Activated CD4-positive, alpha-beta T cell treated with anti-CD3 and anti-CD28 coated beads, Interleukin-2, Interleukin-6, amounts not matched to agents 100 ng/mL and 50 ng/mL, durations not matched to agents 16 hours and 8 hours (primary cell): ENCODE results near the gene FXYD1.
A peak's percentile ranks its signal among the peaks of the same experiment; 100 is the strongest.
"Not testable (repeated sequence)": the region's sequence is repeated elsewhere in the genome, so short reads cannot be mapped to it uniquely, and the experiment has no call there.

Experiments used
- DNase-seq: peaks from one replicate; pipeline ENCODE4 v3.0.0-alpha.2; 2020

Gene FXYD1

DNA sequence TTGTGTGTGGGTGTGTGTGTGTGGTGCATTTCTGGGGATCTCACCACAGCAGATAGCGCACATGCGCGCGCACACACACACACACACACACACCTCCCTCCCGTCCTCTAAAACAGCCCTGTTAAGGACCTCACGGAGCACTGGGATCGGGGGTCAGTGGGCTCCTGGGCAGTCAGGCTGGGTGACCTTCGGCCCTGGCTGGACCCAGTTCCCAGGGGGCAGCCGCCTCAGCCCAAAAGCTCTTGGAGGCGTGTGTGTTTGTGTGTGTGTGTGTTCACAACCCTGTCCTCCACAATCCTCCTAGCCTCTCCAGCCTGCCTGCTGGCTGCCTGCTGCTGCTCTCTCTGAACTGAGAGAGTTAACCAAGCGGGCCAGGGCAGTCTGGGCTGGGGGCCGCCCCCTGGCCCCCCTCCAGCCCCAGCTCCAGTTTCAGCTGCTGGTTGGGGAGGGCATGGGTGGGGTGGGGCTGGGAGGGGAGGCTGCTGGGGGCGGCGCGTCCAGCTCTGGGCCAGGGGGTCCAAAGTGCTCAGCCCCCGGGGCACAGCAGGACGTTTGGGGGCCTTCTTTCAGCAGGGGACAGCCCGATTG lies at the start of gene FXYD1:
FXYD1 (plus strand) TSS at position 520 of the 588 bp plus-strand sequence. CDS start 1,256 bp downstream, outside the sequence.
- no peak for DNase-seq

- DNase-seq = no peak
Observed at GRCh38 chr19:35089554-35089953, 49.1 kb upstream of the FXYD1 start.

- no peak for DNase-seq
Observed at GRCh38 chr19:35090160-35090505, 48.5 kb upstream of the FXYD1 start.

GRCh38 chr19:35090506-35091214 lies 48.0 kb upstream of the FXYD1 start:
- DNase-seq = peak; percentile 54

GRCh38 chr19:35093430-35093829 lies 45.2 kb upstream of the FXYD1 start:
- DNase-seq = no peak

GRCh38 chr19:35093941-35094647 lies 44.5 kb upstream of the FXYD1 start:
- DNase-seq = no peak

- DNase-seq = no peak
Observed at GRCh38 chr19:35094656-35095055, 44.0 kb upstream of the FXYD1 start.

- DNase-seq = no peak
Observed at GRCh38 chr19:35095667-35096368, 42.8 kb upstream of the FXYD1 start.

GRCh38 chr19:35098413-35099049 lies 40.1 kb upstream of the FXYD1 start:
- no peak for DNase-seq

GRCh38 chr19:35099155-35099896 lies 39.3 kb upstream of the FXYD1 start:
- DNase-seq = no peak

DNA sequence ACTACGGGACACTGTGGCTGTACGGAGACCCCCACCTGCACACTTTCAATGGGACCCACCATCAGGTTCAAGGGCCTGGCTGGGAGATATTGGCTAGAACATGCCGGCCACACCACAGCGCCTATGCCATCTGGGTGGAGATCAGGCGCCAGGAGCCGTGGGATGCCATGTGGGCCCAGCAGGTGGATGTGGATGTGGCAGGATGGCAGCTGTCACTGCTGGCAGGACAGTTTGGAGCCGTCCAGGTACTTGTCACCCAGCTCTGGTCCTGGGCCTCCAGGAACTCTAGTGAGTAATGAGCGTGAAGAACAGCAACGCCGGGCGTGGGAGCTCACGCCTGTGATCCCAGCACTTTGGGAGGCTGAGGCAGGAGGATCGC lies 38.7 kb upstream of the FXYD1 start:
- DNase-seq = no peak

GRCh38 chr19:35100588-35101533 lies 37.8 kb upstream of the FXYD1 start:
- no peak for DNase-seq

GRCh38 chr19:35101949-35102348 lies 36.7 kb upstream of the FXYD1 start:
- not testable (repeated sequence) for DNase-seq

GRCh38 chr19:35103614-35104013 lies 35.0 kb upstream of the FXYD1 start:
- not testable (repeated sequence) for DNase-seq

GRCh38 chr19:35104361-35104760 lies 34.3 kb upstream of the FXYD1 start:
- no peak for DNase-seq

DNA sequence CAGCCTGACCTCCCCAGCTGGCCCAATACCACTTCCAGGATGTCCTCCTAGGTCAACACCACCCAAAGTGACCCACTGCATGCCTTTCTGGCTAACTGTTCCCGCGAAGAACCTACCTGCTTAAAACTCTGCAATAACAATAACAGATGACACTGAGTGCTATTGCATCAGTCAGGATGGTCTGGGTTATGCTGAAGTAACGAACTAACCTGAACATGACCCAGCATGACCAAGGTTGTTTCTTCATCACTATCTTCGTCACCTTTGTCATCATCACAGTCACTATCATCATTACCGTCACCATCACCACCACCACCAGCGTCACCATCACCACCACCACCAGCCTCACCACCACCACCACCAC lies 33.6 kb upstream of the FXYD1 start:
- no peak for DNase-seq

- DNase-seq = no peak
Observed at GRCh38 chr19:35105411-35106290, 33.0 kb upstream of the FXYD1 start.

DNA sequence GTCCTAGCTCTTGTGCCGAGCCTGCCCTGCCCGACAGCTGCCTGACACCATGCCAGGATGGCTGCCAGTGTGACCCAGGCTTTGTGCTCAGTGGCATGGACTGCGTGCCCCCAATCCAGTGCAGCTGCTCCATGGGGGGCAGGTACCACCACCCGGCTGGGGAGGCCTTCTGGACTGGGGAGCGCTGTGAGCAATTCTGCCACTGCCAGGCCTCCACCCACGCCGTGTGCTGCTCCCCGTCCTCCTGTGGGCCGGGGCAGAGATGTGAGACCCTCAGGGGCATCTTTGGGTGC lies 32.4 kb upstream of the FXYD1 start:
- no peak for DNase-seq

DNA sequence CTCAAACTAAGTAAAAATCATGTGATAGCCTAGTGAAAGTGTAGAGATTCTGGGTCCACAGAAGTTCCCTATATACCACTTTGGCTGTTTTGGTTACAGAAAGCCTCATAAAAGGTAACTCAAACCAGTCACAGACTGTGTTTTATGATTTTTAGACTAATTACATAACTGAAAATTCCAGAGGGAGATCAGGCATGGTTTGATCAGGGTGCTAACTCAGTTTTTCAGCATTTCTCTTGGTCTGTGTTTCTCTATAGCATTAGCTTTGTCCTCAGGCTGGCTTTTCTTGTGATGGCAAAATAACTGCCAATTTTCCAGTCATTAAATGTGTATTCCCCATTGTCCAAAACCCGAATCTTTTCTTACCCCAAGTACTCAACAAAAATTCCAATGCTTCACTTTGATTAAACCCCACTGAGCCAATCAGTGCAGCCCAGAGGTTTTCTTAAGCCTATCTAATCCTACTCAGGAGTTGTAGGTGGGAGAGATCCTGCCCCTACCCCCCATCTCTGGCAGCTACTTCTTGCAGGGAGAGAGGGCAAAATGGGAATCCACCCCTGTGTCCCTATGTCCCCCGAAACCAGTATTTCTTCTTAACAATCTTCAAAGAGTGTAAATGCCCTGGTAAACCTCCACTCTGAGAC lies 31.6 kb upstream of the FXYD1 start:
- no peak for DNase-seq

DNA sequence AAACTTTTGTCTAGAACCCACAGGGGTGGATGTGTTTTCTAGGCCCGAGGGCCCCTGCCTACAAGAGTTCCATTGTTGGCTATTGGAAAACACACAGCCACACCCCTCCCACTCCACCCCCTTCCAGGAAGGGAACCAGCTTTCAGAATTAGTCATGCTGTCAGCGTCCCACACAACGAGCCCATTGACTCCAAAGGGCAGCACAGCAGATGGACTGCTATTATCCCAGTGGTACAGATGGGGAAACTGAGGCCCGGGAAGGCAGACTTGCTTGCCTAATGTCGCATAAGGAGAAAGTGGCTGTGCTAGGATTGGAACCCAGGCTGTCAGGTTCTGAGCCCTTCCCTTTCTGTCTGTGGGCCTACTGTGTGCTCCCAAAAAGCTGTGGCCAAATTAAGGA lies 31.1 kb upstream of the FXYD1 start:
- DNase-seq = no peak
